GM18951 (cell line): ENCODE results near the gene SMC5.

Experiments
- POLR2A ChIP-seq: IDR thresholded peaks from 4 replicates; pipeline ENCODE4 v1.6.1; 2011; ENCODE audit warnings: mild to moderate bottlenecking; ENCODE audit not compliant: insufficient read length, insufficient read depth; ENCODE audit errors: extremely low read depth
- in situ Hi-C: fragments of 300-500 bp; cut with MboI; formaldehyde crosslinking; loops from one replicate; pipeline ENCODE4 v1.12.0; 2022; ENCODE audit warnings: low sequenced_read_pairs, mixed read lengths, inconsistent platforms; ENCODE audit not compliant: unreplicated experiment

Gene SMC5

GRCh38 chr9:70257502-70257901, 1.3 kb upstream of the SMC5 start:
- no peak for TF ChIP-seq POLR2A
- in situ Hi-C loops: no loop called here

DNA sequence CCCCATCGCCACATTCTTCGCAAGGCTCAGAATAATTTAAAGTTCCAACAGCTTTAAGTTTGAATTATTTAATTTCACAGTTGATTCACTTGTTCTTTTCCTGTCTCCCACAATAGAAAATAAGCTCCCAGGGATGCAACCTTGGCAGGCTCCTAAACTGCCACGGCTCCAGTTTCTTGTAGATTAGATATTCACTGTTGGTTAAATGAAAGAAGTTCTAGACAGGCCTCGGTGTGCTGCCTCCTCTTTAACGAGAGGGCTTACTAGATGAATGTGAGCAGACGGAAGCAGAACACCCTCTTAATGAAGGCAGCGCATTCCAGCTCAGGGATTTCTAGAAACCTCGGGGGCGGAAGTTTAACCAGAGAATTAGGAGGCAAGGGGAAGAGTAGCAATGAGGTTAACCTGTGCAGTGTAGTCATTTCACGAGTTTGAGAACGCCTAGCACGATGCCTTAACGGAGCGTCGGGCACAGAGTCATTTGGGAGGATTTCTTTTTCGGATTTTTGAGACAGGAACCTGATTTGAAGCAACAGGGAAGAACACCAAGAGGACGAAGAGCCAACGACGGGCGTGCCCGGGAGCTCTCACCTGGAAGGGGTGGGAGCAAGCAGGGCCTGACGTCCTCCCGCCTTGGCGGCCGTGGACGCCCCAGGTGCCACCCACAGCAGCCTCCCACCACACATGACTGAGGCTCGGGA, 637 bp upstream of the SMC5 start:
- TF ChIP-seq POLR2A: no peak
- in situ Hi-C loops: no loop called here

DNA sequence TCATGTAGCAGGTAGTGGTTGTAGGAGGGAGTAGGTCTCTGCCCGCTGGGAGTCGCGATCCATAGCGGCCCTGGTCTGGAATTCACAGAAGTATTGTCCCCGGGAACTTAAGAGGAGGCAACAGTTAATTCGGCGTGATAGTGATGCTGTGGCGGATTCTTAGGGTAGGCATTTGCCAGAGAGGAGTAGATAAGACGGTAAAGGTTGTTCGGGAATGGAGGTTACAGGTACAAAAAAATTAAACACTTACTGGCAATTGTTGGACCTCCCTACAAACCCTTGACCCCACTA, 679 bp downstream of the SMC5 start:
- in situ Hi-C loops: no loop called here
- no peak for TF ChIP-seq POLR2A

DNA sequence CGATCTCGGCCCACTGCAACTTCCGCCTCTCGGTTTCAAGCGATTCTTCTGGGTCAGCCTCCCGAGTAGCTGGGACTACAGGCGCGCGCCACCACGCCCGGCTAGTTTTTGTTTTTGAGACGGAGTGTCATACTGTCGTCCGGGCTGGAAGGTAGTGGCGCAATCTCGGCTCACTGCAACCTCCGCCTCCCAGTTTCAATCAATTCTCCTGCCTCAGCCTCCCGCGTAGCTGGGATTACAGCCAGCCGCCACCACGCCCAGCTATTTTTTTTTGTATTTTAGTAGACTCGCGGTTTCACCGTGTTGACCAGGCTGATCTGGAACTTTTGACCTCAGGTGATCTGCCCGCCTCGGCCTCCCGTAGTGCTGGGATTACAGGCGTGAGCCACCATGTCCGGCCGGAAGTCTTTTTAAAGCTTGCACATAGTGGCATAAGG, 1.2 kb downstream of the SMC5 start:
- TF ChIP-seq POLR2A: no peak
- in situ Hi-C loops: no loop called here

DNA sequence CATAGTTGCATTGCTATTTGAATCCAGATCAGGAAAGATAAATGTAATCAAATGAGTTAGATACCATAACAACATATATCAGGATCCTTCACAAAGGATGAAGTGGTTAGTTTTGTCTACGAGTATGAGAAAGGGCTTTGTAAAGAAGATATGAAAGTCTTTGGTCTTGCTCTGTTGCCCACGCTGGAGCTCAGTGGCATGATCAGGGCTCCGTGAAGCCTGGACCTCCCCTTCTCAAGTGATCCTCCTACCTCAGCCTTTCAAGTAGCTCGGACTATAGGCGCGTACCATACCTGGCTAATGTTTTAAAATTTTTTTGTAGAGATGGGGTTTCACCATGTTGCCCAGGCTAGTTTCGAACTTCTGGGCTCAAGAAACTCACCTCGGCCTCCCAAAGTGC, 1.8 kb downstream of the SMC5 start:
- in situ Hi-C loops: no loop called here
- TF ChIP-seq POLR2A: no peak

- no peak for TF ChIP-seq POLR2A
- in situ Hi-C loops: no loop called here
Measured at GRCh38 chr9:70261131-70261870, 2.5 kb downstream of the SMC5 start.

GRCh38 chr9:70262366-70262765, 3.6 kb downstream of the SMC5 start:
- in situ Hi-C loops: no loop called here
- TF ChIP-seq POLR2A: no peak

GRCh38 chr9:70262948-70263347, 4.2 kb downstream of the SMC5 start:
- no peak for TF ChIP-seq POLR2A
- in situ Hi-C loops: no loop called here

- in situ Hi-C loops: no loop called here
- TF ChIP-seq POLR2A: no peak
Measured at GRCh38 chr9:70263421-70263820, 4.6 kb downstream of the SMC5 start.

DNA sequence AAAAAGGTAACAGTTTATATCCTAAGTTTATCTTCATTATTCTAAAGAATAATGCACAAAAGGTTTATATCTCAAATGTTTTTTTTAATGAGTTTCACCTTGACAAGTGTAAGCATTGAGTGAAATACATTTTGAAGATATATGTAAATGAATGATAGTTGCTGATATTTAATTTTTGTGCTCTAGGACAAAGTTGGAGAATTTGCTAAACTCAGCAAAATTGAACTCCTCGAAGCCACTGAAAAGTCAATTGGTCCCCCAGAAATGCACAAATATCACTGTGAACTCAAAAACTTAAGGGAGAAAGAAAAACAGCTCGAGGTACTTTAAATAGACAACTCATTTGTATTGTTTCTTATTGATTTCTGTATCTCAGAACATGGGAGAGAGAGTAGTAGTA, 19.5 kb downstream of the SMC5 start:
- in situ Hi-C loops: no loop called here
- TF ChIP-seq POLR2A: no peak

DNA sequence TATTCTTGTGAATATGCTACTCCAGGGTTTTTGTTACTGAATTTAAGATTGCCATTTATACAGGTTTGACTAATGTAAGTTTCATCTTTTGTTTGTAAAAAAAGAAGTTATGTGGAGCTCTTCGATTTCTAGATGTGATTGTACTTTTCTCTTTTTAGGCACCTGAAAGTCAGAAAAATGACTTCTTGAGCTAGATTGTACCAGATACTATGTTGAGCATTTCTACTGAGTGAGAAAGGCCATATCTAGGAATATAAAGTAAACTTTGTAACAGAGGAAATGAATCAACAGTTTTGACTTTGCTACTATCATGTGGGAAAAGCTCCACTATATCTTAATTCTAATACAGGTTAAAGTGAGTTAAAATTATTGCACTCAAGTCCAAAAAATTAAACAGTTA, 25.1 kb downstream of the SMC5 start:
- in situ Hi-C loops: no loop called here
- TF ChIP-seq POLR2A: no peak

DNA sequence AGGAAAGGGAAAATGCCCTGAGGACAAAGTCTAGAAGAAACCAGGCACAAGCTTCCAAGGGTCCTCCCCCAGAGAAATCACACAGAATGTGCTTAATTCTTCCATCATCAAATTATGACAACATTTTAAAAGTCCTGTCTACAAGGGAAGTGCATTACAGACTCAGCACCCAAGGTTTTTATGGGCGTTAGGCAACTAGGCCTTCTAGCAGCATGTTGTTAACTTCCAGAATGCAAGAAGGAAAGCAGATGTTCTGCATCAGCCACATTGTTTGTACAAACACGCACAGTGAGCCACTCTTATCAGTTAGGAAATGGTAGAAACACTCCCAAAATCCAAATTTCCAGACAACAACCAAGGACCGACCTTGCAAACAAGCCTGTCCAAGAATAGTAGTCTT, 26.5 kb downstream of the SMC5 start:
- in situ Hi-C loops: no loop called here

GRCh38 chr9:70285981-70286598, 27.3 kb downstream of the SMC5 start:
- in situ Hi-C loops: no loop called here

More for the DNA sequence above, 26.5 kb downstream of the SMC5 start:
- TF ChIP-seq POLR2A: no peak

GRCh38 chr9:70290626-70291025, 31.8 kb downstream of the SMC5 start:
- in situ Hi-C loops: no loop called here
- TF ChIP-seq POLR2A: no peak

More at GRCh38 chr9:70285981-70286598, 27.3 kb downstream of the SMC5 start:
- no peak for TF ChIP-seq POLR2A
